Activated T-helper 2 cell treated with anti-CD3 and anti-CD28 coated beads, Interferon-gamma antibody, Interleukin-2, Interleukin-4, amounts not matched to agents 10 μg/mL and 5 μg/mL and 100 μg/mL, durations not matched to agents 14 hours and 24 hours and 36 hours (primary cell): ENCODE measurements around the gene NSL1. TPM values are rescaled to one million over a fixed set of nuclear protein-coding genes. Genes with fewer than 3 reads are reported as not detected.

Source experiments
- DNase-seq: peaks from one replicate; pipeline ENCODE4 v3.0.0; 2021; ENCODE audit warnings: low spot score
- H3K27ac Mint-ChIP-seq: one replicate; pipeline ENCODE4 v1.8.0; 2021; ENCODE audit warnings: mixed read lengths
- H3K27me3 Mint-ChIP-seq: one replicate; pipeline ENCODE4 v1.8.0; 2021; ENCODE audit warnings: low read depth, mixed read lengths
- H3K36me3 Mint-ChIP-seq: one replicate; pipeline ENCODE4 v1.8.0; 2021; ENCODE audit warnings: low read depth, mixed read lengths
- H3K4me1 Mint-ChIP-seq: one replicate; pipeline ENCODE4 v1.8.0; 2021; ENCODE audit warnings: low read depth, mixed read lengths
- H3K4me3 Mint-ChIP-seq: one replicate; pipeline ENCODE4 v1.8.0; 2021; ENCODE audit warnings: low read depth, mild to moderate bottlenecking, moderate library complexity, mixed read lengths
- H3K9me3 Mint-ChIP-seq: one replicate; pipeline ENCODE4 v1.8.0; 2021; ENCODE audit warnings: mixed read lengths
- intact Hi-C: fragments of 100-400 bp; cut with micrococcal nuclease; formaldehyde crosslinking; loops from one replicate; pipeline ENCODE4 v1.15.1; 2023
- total RNA-seq: library from RNA; stranded (reverse); gene quantifications from 2 replicates; pipeline ENCODE4 v1.2.3, GENCODE V29; 2022

The NSL1 gene
- total RNA-seq, 1 donor from 2014 or later = 45.4 TPM

DNA sequence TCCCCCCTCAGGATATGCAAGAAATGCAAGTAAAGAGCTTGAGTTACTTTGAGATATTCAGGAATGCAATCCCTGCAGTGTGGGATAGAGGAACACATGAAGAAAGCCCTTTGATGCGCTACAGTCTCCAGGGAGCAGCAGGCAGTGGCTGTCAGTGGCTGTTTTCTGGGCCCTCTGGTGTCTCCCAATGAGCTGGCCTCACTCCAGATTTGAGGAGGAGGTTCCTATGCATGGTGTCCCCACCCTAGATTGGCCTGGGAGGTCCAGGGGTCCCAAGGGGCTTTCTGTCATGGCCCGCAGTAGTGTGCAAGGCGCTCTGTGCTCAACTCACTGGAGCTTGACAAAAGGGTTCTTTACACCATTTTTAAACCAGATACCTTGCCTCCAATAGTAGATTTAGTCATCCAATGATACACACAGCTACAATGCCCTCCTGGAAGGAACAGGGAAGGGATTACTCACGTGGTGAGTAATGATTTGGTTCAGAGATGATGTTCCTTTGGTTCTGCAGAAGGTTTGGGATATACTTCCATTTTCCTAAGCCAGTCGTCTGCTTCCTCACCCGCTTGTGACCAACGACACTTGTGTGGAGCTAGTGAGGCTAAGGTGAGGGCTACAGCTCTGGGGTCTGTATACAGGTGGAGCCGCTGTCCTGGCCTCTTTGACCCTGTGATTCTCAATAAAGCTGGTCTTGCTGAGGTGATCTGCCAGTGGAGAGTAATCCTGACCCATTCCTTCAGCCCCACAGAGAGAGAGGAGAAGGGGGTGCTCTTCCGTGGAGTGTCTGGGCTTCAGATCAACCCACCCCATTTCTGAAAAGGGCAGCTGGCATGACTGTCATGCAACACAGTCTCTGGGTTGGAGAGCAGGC is 98.6 kb downstream of the NSL1 start:
- no peak for DNase-seq
- Mint-ChIP-seq H3K4me3 (no peak overlapping the region), H3K4me1 (peaks cover 43% of the 10 kb centered on the region), H3K27me3 (no peaks in the 10 kb centered on the region), H3K27ac (no peak overlapping the region), H3K9me3 (no peaks in the 10 kb centered on the region), H3K36me3 (peaks cover 64% of the 10 kb centered on the region)
- intact Hi-C loops = no loop called here

DNA sequence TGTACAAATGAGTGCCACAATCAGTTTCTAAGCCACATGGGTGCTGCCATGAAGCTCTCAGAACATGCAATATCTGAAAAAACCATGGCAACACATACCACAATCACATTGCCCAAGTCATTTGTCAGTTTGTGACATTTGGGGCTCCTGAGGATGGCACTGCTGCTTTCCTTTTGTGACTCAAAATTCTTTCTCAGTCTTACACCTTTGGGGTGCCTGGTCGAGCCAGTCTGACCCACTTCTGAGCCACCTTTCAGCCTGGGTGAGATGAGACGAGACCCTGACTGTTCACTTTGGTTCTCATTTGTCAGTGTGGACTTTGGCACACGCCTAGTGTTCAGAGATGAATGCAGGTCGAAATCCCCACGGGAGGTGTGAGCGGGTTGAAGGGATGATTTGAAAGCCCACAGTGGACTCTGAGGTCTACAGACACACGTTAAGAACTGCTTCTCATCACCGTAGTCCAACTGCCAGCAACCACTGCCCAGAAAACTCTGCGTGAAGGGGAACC is 100.0 kb downstream of the NSL1 start:
- Mint-ChIP-seq H3K4me3 (peak overlapping the region; percentile 15), H3K36me3 (peaks cover 50% of the 10 kb centered on the region), H3K4me1 (peaks cover 36% of the 10 kb centered on the region), H3K27ac (peak overlapping the region; percentile 51), H3K9me3 (no peaks in the 10 kb centered on the region), H3K27me3 (no peaks in the 10 kb centered on the region)
- intact Hi-C loops = loop anchor here (1.0 kb wide), 1 partner anchor 8 kb away; no protein-coding TSS in a partner anchor
- DNase-seq = no peak

DNA sequence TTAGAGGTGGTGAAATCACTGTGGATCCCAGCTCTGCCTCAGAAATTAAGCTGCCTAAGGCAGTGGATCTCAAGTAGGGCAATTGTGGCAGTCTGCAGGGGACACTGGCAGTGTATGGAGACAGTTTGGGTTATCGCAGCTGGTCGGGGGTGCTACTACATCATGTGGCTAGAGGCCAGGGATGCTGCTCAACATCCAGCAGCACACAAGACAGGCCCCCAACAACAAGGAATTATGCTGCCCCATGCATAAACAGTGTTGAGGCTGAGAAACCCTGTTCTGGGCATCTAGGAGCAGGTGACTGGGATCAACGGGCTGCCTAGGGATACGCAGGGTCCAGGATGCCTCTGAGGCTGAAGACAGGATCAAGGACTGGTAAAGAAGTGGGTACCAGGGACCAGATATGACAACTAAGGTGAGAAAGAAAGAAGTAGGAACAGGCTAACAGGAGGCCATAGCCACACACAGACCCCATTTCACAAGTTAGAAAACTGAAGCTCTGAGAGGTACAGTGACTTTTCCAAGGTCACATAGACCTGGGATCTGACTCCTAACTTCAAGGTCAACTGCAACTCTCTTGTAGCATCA is 100.7 kb downstream of the NSL1 start:
- intact Hi-C loops = loop anchor here (1.0 kb wide), 1 partner anchor 8 kb away; no protein-coding TSS in a partner anchor
- peaks cover 43% of the 10 kb centered on the region for H3K36me3 Mint-ChIP-seq
- peaks cover 33% of the 10 kb centered on the region for H3K4me1 Mint-ChIP-seq
- H3K9me3 Mint-ChIP-seq = no peaks in the 10 kb centered on the region
- peak overlapping the region; percentile 51 for H3K27ac Mint-ChIP-seq
- no peaks in the 10 kb centered on the region for H3K27me3 Mint-ChIP-seq
- DNase-seq = no peak
- H3K4me3 Mint-ChIP-seq = no peak overlapping the region

DNA sequence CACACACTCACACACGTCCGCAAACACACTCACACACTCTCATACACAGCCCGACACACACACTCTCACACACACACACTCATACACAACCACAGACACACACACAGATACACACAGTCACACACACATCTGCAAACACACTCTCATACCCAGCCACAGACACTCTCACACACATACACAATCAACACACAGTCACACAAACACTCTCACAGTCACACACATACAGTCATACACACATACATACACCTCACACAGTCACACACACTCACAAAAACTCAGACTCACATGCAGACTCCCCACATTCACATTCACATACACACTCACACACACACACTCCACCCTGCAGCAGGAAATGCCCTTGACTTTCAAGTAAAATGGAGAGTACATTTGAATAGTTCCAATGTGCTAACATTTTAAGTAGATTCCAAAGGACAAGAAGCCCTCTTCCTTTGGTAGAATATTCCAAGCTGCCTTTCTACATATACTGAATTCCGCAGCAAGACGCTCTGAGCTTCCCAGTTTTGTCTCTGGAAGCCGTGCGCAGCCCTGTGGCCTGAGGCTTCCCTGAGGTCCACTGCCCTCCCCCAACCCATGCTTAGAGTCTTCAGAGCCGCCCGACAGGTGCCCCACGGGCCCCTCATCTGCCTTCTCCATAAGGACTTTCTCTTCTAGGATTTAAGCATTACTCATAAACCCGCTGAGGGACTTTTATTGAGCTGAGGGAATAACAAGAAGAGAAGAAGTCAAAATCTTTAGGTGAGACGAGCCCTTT is 101.6 kb downstream of the NSL1 start:
- intact Hi-C loops = no loop called here
- no peaks in the 10 kb centered on the region for H3K27me3 Mint-ChIP-seq
- no peaks in the 10 kb centered on the region for H3K9me3 Mint-ChIP-seq
- DNase-seq = no peak
- H3K27ac Mint-ChIP-seq = no peak overlapping the region
- H3K4me3 Mint-ChIP-seq = no peak overlapping the region
- H3K4me1 Mint-ChIP-seq = peaks cover 28% of the 10 kb centered on the region
- H3K36me3 Mint-ChIP-seq = peaks cover 36% of the 10 kb centered on the region

DNA sequence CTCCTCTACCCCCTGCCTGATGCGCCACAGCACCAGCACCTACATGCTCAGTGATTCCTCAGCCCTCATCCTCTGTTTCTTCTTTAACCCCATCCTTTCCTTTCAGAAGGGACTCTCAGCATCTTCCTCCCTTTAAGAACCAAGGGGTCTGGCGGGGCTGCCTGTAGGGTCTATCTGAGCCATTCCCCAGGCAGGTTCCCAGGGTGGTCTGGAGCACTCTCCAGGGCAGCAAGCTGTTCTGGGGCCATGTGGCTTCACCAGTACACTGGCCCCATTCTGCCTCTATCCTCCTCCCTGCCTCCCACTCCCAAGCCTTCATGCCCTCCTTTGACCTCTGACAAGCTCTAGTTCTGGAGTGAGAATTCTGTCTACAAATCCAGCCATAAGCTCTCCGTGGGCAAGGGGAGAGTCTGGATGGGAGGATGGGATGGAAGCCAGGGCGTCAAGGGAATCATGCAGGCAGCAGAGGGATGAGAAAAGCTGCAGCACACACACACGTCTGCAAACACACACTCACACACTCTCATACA is 102.3 kb downstream of the NSL1 start:
- Mint-ChIP-seq H3K4me1 (peaks cover 30% of the 10 kb centered on the region), H3K27ac (no peak overlapping the region), H3K9me3 (no peaks in the 10 kb centered on the region), H3K27me3 (no peaks in the 10 kb centered on the region), H3K36me3 (peaks cover 29% of the 10 kb centered on the region), H3K4me3 (no peak overlapping the region)
- no peak for DNase-seq
- intact Hi-C loops = no loop called here

DNA sequence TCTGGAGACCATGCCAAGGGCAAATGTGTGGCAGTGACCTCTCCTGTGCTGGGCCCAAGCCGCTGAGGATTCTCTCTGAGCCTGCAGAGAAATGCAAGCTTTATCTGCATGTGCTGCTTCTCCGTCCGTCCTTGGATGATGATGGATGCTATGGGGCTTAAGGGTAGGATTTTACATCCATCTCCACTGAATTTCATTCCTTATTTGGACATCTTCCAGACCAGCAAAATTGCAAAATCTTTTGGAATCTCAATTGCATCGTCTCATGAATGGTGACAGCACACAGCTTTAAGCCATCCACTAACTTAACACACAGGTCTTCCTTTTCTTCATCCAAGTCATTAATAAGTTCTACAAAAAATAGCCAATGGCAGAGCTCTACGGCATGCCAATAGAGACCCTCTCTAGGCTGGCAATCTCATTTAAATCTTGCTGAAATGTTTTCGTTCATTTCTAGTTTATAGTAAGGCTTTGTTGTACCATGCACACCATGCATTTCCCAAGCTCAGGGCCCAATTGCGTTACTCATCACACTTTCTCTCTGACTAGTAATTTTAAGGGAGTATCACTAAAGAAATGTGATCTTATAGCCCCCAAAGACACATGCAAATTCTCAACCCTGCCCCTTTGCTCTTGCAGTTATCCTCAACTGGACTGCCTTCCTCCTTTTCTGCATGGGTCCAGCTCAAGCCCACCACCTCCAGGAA is 103.1 kb downstream of the NSL1 start:
- Mint-ChIP-seq H3K4me3 (no peak overlapping the region), H3K27me3 (no peaks in the 10 kb centered on the region), H3K27ac (no peak overlapping the region), H3K4me1 (peaks cover 37% of the 10 kb centered on the region), H3K9me3 (no peaks in the 10 kb centered on the region), H3K36me3 (peaks cover 27% of the 10 kb centered on the region)
- intact Hi-C loops = no loop called here
- DNase-seq = no peak

DNA sequence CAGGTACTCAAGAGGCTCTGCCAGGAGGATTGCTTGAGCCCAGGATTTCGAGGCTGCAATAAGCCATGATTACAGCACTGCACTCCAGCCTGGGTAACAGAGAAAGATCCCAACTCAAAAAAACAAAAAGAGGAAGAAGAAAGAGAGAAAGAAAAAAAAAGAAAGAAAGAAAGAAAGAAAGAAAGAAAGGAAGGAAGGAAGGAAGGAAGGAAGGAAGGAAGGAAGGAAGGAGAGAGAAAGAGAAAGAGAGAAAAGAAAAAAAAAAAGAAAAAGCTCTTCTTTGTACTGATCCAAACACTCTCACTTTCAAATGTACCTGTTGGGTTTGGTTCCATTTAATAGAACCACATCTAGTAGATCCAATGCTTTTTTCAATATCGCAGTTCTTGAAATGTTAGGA is 103.8 kb downstream of the NSL1 start:
- Mint-ChIP-seq H3K4me3 (no peak overlapping the region), H3K36me3 (peaks cover 24% of the 10 kb centered on the region), H3K27me3 (no peaks in the 10 kb centered on the region), H3K4me1 (peaks cover 41% of the 10 kb centered on the region), H3K27ac (peak overlapping the region; percentile 26), H3K9me3 (no peaks in the 10 kb centered on the region)
- intact Hi-C loops = no loop called here
- no peak for DNase-seq

DNA sequence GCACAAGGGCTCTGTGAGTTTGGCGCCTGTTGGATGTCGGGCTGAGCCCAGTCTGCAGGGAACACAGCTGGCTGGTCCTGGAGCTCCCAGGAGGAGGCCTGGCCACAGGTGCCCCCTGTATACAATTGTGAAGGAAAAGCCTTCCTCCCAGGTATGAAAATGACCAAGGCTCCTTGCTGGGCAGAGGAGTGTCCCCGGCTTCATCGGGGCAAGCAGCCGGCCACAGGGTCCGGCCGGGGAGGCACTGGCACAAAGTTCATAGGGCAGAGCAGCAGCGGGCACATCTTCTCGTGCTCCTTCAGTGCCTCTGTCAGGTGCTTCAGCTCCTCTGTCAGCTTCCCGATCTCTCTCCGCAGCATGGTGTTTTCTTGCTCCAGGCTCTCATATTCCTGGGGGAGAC is 105.0 kb downstream of the NSL1 start:
- Mint-ChIP-seq H3K4me3 (no peak overlapping the region), H3K27ac (no peak overlapping the region), H3K36me3 (peaks cover 13% of the 10 kb centered on the region), H3K4me1 (peaks cover 41% of the 10 kb centered on the region), H3K9me3 (no peaks in the 10 kb centered on the region), H3K27me3 (no peaks in the 10 kb centered on the region)
- DNase-seq = no peak
- intact Hi-C loops = no loop called here

DNA sequence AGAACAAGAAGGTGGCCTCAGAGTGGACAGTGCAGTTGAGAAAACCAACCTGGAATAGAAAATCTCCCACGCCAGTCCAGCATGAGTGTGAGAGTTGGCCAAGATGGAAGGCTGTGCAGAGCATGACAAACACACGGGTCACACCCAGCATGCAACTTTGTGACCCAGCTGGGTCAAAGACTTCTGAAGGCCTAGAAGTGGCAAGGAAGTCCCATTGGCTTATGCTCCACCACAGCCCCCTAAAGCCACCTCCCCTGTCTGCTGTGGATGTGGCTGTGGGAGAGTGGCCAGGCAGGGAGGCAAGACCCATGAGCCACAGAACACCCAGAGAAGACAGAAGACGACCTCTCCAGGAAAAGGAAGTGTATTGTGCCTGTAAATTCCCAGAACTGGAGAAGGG is 105.5 kb downstream of the NSL1 start:
- Mint-ChIP-seq H3K27ac (no peak overlapping the region), H3K4me3 (no peak overlapping the region), H3K4me1 (peaks cover 41% of the 10 kb centered on the region)

DNA sequence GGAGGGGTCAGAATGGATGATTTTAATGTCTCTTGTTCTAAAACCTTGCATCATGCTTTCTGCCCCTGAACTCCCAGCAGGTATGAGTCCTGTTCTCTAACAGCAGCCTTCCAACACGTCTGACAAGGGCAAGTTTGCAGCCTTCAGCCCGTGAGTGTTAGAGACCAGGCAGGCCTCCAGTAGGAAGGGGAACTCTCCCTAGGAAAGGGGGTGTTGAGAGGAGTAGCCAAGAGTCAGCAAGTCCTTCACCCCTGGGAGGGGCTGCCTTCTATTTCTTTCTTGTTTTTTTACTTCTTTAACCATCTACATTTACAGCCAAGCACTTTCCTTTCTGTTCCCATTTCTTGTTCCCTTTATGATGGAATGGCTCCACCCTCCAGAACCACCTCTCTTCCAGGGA is 106.1 kb downstream of the NSL1 start:
- no peak overlapping the region for H3K4me3 Mint-ChIP-seq
- no peaks in the 10 kb centered on the region for H3K9me3 Mint-ChIP-seq
- H3K27me3 Mint-ChIP-seq = no peaks in the 10 kb centered on the region
- intact Hi-C loops = no loop called here
- no peak for DNase-seq
- no peak overlapping the region for H3K27ac Mint-ChIP-seq
- peaks cover 45% of the 10 kb centered on the region for H3K4me1 Mint-ChIP-seq
- H3K36me3 Mint-ChIP-seq = peaks cover 6% of the 10 kb centered on the region

More for the DNA sequence above, 105.5 kb downstream of the NSL1 start:
- no peak for DNase-seq
- Mint-ChIP-seq H3K27me3 (no peaks in the 10 kb centered on the region), H3K36me3 (peaks cover 10% of the 10 kb centered on the region), H3K9me3 (no peaks in the 10 kb centered on the region)
- intact Hi-C loops = no loop called here

DNA sequence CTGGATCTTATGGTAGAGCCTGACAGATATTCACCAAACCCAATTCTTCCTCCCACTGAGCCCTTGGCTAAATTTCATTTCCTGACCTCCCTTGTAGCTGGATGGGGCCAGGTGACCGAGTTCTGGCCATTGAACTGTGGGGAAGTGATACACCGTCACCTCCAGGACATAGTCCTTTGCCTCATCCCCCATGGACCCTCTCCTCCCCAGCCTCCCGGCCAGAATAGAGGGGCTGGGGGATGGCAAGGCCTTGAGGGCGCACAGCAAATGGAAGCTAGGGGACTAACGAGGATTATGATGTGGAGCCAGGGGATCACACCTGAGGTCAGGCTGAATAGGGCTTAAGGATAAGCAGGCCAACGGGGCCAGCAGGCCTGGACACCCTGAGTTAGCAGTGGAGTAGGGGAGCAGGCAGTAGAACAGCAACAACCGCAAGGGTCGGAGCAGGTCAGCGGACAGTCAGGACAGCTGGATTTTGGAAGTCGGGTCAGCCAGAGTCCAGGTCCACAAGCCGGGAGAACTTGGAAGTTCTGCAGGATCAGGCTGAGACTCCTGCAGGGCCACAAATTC is 107.0 kb downstream of the NSL1 start:
- intact Hi-C loops = no loop called here
- H3K27me3 Mint-ChIP-seq = no peaks in the 10 kb centered on the region
- peaks cover 6% of the 10 kb centered on the region for H3K36me3 Mint-ChIP-seq
- H3K9me3 Mint-ChIP-seq = no peaks in the 10 kb centered on the region
- DNase-seq = no peak
- H3K27ac Mint-ChIP-seq = peak overlapping the region; percentile 88
- peaks cover 50% of the 10 kb centered on the region for H3K4me1 Mint-ChIP-seq
- H3K4me3 Mint-ChIP-seq = no peak overlapping the region

DNA sequence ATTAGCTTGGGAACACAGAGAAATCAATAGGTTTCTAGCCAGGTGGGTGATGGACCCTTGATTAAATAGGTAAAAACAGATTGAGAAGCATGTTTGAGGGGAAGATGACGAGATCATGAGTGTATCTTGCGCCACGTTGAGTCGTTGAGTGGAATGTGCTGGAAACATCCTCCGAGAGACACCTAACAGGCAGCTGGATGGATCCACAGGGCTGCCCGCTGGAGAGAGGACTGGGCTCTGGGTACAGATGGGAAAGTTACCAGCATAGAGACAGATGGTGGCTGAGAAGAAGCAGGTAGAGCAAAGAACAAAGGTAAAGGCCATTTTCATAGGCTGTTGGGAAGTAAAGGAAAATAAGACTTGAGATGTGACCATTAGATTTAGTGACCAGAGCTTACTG is 107.5 kb downstream of the NSL1 start:
- Mint-ChIP-seq H3K36me3 (peaks cover 6% of the 10 kb centered on the region), H3K27ac (peak overlapping the region; percentile 88), H3K4me1 (peaks cover 55% of the 10 kb centered on the region), H3K9me3 (no peaks in the 10 kb centered on the region), H3K4me3 (peak overlapping the region; percentile 48), H3K27me3 (no peaks in the 10 kb centered on the region)
- intact Hi-C loops = no loop called here
- no peak for DNase-seq
